Fibroblast of pulmonary artery (primary cell): ENCODE measurements around the gene GLG1.
A peak's percentile ranks its signal among the peaks of the same experiment; 100 is the strongest.
"Not testable (repeated sequence)": the region's sequence is repeated elsewhere in the genome, so short reads cannot be mapped to it uniquely, and the experiment has no call there.

ENCODE experiments used
- DNase-seq: peaks from one replicate; pipeline ENCODE4 v3.0.0-alpha.2; 2010; ENCODE audit warnings: low read depth
- H3K4me3 ChIP-seq: replicated peaks from 2 replicates; pipeline ENCODE4 v1.5.1; 2011; ENCODE audit warnings: low read depth, mild to moderate bottlenecking, control low read depth, low read length, moderate library complexity
- TF ChIP-seq, protein P1 (sequence below): IDR thresholded peaks from 2 replicates; pipeline ENCODE4 v1.5.1; 2011; ENCODE audit warnings: mild to moderate bottlenecking, control low read depth, low read length, inconsistent platforms; ENCODE audit errors: missing control alignments

The GLG1 gene

DNA sequence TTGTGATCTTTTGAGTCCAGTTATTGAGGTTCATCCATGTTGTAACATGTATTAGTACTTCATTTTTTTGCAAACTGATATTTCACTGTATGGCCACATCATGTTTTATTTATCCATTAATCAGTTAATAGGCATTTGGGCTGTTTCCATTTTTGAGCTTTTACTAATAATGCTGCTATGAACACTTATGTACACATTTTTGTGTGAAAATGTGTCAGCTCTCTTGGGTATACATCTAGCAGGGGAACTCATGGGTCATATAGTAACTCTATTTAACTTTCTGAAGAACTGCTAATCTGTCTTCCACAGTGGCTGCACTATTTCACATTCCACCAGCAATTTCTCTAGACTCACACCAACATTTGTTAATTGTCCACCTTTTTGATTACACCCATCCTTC, 82.0 kb downstream of the GLG1 start:
- no peak for DNase-seq
- TF ChIP-seq, protein P1, sequence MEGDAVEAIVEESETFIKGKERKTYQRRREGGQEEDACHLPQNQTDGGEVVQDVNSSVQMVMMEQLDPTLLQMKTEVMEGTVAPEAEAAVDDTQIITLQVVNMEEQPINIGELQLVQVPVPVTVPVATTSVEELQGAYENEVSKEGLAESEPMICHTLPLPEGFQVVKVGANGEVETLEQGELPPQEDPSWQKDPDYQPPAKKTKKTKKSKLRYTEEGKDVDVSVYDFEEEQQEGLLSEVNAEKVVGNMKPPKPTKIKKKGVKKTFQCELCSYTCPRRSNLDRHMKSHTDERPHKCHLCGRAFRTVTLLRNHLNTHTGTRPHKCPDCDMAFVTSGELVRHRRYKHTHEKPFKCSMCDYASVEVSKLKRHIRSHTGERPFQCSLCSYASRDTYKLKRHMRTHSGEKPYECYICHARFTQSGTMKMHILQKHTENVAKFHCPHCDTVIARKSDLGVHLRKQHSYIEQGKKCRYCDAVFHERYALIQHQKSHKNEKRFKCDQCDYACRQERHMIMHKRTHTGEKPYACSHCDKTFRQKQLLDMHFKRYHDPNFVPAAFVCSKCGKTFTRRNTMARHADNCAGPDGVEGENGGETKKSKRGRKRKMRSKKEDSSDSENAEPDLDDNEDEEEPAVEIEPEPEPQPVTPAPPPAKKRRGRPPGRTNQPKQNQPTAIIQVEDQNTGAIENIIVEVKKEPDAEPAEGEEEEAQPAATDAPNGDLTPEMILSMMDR, result no peak

DNA sequence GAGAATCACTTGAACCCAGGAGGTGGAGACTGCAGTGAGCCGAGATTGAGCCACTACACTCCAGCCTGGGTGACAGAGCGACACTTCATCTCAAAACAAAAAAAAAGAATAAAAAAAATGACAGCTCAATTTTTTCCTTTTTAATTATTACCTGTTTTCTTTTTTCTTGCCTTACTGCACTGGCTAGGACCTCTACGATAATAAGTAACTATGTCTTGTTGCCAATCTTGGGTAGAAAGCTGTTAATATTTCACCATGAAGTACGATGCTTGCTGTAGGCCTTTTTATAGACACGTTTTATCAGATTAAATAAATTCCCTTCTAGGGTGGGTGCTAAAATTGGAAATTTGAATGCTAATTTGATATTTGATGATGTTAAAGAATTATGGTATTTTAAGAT, 82.8 kb downstream of the GLG1 start:
- no peak for DNase-seq
- TF ChIP-seq, protein P1, result no peak
- no peak overlapping the region for H3K4me3 ChIP-seq

More for the DNA sequence above, 82.0 kb downstream of the GLG1 start:
- H3K4me3 ChIP-seq, result no peak overlapping the region

DNA sequence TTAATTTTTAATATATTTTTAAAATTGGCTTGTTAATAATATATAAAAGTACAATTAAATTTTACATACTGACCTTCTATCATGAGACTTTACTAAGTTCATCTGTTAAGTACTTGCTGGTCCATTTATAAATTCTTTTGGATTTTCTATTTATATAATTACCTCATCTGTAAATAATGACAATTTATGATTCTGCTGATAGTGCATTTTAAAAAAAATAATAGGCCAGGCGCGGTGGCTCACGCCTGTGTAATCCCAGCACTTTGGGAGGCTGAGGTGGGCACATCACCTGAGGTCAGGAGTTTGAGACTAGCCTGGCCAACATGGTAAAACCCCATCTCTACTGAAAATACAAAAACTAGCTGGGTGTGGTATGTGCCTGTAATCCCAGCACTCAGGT, 83.2 kb downstream of the GLG1 start:
- H3K4me3 ChIP-seq, DNase-seq: not testable (repeated sequence)

DNA sequence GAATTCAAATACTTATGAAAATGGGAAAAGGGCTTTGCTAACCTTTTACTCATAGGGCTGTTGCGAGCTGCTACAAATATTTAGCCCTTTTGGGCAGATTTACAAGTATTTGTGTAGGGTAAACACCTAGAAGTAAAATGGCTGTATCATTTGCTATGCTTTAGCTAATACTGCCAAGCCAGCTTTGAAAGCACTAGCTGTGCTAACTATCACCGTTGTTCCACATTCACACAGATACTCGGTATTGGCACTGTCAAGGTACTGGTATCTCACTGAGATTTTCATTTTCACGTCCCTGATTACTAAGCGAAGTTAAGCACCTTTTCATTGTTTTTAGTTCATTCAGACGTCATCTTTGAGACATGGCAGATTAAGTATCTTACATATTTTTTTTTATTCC, 84.8 kb downstream of the GLG1 start:
- peak; percentile 9 for DNase-seq
- TF ChIP-seq, protein P1, result no peak
- no peak overlapping the region for H3K4me3 ChIP-seq

DNA sequence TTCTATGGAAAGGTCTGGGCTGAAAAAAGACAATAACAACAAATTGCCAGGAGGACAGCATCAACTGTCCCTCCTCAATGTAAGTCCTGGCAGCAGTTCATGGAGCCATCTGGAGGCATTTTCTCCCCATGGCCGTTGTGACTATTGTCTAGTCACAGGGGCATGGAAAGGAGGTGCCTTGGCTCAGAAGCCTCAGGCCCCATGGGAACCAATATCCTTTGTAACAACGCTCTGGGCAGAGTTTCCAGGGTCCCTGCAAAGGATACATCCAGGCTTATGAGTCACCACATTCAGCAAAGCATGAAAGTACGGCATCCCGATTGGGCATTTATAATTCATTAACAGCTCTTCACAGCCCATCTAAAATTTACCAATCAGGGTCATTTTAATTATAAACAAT, 85.2 kb downstream of the GLG1 start:
- peak; percentile 59 for DNase-seq
- no peak overlapping the region for H3K4me3 ChIP-seq
- TF ChIP-seq, protein P1, result no peak

DNA sequence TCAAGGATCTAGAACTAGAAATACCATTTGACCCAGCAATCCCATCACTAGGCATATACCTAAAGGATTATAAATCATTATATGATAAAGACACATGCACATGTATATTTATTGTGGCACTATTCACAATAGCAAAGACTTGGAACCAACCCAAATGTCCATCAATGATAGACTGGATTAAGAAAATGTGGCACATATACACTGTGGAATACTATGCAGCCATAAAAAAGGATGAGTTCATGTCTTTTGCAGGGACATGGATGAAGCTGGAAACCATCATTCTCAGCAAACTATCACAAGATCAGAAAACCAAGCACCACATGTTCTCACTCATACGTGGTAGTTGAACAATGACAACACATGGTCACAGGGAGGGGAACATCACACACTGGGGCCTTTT, 88.0 kb downstream of the GLG1 start:
- not testable (repeated sequence) for DNase-seq, H3K4me3 ChIP-seq

DNA sequence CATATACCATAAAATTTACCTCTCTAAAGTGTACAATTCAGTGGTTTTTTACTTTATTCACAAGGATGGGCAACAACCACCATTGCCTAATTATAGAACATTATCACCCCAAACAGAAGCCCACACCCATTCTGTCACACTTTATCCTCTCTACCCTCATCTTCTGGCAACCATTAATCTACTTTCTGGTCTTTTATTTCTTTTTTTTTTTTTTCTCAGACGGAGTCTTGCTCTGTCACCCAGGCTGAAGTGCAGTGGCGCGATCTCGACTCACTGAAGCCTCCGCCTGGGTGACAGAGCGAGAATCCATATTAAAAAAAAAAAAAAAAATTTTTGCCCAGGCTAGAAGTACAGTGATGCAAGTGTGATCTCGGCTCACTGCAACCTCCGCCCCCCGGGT, 95.0 kb downstream of the GLG1 start:
- no peak for DNase-seq

DNA sequence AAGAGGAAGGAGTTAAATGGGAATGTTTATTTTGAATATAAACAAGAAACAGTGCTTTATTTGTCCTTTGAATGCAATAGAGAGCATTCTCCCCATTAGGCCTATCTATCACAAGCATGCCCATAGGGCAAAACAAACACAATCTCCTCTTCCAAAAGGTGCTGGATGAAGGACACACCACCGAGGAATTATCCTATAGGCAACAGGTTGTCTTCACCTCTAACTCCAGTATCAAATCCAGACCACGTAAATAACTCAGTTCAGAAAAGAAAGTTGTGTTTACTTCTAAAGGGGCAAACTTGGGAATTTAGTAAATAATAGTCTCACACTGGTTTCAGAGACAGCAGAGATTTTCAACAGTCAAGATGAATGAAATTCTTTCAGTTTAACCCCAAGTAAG, 101.9 kb downstream of the GLG1 start:
- TF ChIP-seq, protein P1, result no peak
- DNase-seq, result no peak
- no peak overlapping the region for H3K4me3 ChIP-seq

More for the DNA sequence above, 95.0 kb downstream of the GLG1 start:
- TF ChIP-seq, protein P1, result no peak
- H3K4me3 ChIP-seq, result no peak overlapping the region
